HG03103 (cell line): Measurements from ENCODE around the gene PDLIM4.

Source experiments
- ATAC-seq: cut with Tn5 transposase; IDR thresholded peaks from one replicate; pipeline ENCODE4 v1.9.1; 2021; ENCODE audit warnings: low read depth; ENCODE audit not compliant: unreplicated experiment

The PDLIM4 gene

DNA sequence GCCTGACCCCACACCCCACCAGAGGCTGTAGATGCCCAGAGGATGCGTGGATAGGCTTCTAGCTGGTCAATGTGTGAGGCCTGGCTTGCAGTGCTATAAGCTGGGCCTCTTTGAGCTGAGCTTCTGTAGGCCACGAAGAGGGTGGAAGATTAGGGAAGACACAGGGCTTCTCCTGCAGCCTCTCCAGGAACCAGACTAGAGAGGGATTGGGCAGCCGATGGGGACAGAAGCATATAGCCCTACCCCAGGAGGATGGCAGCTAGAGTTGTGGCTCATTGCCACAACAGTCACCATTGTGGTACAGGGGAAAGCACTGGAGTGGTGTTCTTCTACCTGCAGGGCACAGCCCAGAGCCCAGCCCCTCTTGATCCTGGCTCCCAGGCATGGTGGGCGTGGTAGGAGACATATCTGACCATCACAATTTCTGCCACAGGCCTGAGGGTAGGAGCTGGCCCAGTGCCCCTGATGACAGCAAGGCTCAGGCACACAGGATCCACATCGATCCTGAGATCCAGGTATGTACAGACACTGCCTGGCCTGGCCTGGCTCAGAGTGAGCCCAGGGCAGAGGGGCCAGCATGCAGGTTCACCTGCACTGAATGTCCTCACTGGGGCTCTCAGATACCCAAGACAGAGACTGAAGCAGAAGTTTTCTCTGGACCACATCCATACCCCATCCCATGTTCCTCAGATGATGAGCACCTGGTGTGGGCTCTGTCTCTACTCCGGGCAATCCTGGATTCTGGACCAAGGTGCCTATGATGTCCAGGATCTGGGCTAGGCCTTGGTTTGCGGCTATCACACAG, 8.7 kb downstream of the PDLIM4 start:
- no peak for ATAC-seq

DNA sequence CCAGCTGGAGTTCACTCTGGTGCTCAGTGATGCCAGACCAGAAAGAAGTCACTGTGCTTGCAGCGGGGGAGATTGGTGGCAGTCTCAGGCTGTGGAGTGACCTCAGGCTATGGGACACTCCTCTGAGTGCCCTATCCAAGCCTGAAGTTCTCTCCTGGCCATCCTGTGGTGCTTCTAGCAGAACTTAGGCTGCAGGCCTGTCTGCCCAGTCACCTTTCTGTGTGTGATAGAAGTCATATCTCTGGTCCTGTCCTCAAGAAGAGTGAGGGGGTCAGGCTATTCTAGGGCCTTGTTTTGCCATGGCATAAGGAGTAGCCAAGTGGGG, 9.3 kb downstream of the PDLIM4 start:
- no peak for ATAC-seq

DNA sequence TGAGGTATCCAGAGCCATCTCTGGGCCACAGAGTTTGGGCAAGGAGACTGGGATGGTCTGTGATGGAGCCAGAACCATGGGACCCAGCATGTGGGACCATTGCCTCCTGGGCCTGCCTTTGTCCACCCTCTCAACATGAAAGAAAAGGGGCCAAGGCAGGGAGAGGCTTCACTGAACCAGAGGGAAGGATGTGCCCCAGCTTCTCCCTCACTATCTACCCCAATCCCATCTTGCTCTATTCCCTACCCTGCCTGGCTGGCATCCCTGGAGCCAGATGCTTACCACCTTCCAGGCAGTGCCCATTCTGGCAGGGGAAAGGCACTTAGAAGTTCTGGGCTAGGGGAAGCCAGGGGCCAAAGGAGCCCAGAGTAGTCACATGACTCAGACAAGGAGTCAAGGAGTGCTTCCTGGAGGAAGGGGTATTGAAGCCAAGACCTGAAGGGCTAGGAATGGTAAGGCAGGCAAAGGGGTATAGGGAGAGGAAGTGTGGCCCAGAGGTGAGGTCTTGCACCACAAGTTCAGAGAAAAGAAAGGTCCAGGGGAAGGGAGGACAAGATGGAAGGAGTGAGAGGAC, 9.8 kb downstream of the PDLIM4 start:
- ATAC-seq: no peak

DNA sequence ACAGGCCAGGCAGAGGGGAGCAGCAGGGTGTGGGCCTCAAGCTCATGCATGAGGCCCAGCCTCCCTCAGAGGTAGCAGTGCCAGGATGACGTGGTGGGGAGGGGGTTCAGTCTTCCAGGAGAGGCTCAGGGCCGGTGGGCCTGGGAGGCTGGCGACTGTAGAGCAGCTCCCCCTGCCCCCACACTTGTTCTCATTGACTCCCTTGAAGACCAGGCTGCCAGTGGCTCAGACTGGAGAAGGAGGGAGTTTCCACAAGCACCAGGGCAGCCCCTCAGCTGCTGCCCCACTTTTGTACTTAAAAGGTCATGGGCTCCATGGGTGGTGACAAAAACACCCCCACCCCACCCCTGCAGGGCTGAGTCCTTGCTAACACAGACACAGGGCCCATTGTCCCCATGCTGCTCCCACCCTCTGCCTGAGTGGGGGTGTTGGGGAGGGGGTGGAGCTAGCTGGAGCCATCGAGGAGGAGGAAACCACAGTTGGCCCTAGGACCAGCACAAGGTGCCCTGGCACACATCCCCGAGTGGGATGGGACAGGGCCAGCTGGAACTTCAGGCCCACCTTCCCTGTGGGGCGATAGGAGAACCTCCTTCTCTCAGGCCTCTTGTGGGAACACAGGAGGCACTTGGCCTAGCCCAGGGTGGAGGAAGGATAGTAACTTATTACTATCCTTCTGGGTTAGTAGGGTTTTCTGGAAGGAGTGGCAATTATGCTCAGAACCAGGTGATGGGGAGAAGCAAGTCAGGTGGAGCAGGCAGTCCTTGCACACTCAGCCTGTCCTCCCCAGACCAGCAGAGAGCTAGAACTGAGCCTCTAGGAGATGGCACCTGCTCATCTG, 10.7 kb downstream of the PDLIM4 start:
- no peak for ATAC-seq

DNA sequence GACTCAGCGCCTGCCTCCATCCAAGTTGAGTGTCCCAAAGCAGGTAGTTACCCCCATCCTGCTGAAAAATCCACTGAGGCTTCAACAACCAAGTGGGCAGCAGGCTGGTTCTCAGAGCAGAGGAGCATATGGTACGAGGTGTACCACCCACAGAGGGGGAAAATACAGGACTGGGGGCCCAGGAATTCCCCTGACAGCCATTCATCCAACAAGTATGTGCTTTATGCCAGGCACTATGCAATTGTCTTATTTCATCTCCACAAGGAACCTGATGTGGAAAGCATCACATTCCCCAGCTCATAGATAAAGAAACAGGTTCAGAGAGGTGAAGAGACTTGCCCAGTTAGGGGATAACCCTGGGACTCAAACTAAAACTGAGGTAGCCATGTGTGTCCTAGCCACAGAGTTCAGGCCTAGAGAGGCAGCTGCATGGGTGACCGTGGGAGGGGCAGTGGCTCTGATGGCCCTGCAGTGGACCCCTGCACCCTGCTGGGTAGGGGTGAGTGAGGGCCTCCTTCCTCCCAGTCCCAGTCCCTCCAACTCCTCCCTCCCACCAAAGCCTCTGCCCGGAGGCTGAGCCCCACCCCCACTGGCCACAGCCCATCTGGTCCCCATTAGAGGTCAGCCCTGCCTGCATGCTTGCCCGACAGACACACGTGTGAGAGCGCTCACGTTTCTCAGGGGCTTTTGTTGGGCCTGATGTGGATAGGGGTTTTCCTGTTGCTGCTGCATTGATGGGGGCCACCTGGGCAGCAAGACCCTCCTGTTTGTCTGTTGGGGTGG, 11.5 kb downstream of the PDLIM4 start:
- peak; percentile 56 for ATAC-seq

DNA sequence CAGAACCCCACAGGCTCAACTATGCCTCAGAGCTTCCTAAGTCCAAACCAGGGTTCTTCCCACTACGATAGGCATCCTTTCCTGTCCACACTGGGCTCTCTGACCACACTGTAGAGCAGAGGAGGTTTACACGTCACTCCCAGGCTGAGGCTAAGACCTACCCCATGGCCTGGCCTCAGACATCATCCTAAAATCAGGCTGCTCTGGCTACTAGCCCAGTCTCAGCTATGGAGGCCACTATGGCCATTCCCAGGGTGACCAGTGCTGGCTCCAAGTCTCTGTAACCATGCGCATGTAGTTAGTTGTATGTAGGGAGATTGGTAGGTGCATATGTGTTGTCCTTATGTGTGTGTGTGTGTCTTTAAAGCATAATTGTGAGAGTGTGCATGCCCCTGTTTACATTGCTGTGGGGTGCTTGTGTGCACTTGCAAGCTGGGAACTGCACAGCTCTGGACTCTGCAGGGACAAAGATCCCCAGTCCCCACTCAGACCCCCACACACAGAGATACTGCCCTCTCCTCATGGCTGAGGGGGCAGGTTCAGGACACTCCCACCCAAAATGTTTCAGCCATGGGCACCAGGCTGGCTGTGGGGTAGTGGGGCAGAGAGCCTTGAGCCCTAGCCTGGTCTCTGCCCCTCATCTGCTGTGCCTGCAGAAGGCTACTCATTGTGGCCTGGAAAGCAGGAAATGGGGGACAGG, 12.3 kb downstream of the PDLIM4 start:
- no peak for ATAC-seq

DNA sequence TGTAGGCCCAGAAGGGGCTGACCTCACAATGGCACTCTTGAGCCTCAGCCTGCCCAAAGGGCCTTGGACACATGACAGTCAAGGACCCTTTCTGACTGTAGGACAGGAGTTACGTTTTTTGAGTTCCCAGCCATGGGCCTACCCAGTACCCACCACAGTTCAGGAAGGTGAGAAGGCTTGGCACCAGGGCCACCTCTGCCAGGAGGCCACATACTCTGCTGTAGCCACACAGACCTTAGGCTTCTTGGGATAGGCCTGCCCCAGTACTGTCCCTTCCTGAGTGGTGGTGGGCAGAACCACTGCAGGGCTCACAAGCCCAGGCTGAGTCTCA, 12.8 kb downstream of the PDLIM4 start:
- ATAC-seq: no peak

DNA sequence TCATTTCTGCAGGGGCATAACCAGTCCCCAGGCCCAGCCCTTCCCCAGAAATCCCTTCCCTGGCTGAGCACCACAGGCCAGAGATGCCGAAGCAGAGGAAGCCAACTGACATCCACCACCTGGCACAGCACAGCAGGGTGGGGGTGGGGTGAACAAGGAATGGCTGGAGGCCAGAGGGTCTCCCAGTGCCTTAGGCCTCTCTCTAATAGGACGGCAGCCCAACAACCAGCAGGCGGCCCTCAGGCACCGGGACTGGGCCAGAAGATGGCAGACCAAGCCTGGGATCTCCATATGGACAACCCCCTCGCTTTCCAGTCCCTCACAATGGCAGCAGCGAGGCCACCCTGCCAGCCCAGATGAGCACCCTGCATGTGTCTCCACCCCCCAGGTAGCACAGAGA, 13.2 kb downstream of the PDLIM4 start:
- no peak for ATAC-seq

DNA sequence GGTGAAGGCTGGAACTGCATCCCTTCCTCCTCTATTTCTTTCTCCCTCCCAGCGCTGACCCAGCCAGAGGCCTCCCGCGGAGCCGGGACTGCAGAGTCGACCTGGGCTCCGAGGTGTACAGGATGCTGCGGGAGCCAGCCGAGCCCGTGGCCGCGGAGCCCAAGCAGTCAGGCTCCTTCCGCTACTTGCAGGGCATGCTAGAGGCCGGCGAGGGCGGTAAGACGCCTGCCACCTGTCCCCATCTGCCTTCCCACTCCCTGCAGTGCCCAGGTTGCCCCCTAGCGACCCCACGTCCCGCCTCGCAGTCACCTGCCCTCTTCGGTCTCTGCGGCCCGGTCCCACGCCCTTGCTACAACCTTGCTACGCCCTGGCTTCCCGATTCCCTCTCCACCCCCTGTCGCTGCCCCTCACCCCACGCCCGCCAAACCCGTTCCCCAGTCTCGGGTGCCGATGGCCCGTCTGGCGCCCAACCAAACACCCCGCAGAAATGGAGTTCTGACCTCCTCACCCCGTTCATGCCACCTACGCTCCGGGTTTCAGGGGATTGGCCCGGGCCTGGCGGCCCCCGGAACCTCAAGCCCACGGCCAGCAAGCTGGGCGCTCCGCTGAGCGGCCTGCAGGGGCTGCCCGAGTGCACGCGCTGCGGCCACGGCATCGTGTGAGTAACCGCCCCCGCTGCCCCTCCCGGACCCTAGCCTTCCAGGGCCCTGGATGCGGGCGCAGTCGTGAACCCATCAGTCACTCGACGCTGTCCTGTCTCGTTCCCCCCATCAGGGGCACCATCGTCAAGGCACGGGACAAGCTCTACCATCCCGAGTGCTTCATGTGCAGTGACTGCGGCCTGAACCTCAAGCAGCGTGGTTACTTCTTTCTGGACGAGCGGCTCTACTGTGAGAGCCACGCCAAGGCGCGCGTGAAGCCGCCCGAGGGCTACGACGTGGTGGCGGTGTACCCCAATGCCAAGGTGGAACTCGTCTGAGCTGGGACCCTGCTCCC, 14.1 kb downstream of the PDLIM4 start:
- no peak for ATAC-seq

DNA sequence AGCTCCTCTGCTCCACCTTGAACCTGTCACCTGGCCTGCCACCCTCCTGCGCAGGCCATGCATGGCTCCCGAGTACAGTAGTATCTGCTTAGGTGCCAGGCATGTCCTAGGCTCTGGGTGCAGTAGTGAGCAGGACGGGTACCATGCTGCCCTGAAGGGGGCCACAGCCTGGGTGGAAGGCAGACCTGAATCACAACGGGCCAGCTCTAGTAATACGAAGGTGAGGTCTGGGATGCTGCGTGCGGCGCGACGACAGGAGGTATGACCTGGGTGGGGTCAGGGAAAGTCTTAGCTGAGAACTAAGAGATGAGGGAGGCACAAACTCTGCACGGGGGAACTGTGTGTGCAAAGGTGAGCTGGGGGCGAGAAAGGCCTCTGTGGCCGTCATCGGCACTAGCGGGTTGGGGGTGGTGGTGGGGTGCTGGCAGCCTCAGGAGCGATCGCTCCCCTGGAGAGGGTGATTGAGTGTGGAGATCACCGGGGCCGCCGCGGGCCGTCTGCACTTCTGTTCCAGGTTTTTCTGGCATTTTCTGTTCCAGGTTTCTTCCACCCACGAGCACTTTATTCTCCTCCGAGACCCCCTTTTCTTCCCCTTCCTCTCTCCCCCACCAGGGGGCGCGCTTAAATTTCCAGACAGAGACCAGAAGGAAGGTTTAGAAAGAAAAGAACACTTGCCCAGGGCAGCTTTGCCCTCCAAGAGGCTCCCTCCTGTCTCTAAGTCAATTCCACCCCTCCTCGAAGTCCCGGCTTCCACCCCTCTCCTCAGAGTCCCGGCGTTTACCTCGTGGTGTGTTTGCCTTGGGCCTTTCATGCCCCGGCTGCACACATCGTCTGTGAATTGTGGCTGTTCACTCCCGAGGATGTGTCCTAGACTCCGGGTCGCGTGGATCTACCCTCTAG, 15.1 kb downstream of the PDLIM4 start:
- ATAC-seq: no peak

DNA sequence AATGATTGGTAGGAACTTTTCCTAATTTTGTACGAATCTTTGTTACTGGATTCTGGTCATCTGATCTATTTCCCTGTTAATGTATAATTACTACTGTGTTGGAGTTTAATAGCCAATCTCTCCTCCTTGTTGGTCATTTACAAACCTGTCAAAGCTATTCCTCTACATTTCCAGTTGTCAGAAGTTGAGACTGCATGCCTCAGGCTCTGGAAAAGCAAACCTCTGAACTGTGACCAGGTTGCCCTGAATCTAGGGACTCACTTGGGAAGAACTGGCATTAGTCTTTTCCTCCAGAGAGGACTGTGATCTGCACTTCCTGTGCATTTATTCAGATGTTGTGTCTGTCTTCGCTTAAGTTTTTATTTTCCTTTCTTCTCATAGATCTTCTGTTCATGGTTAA, 16.1 kb downstream of the PDLIM4 start:
- no peak for ATAC-seq

DNA sequence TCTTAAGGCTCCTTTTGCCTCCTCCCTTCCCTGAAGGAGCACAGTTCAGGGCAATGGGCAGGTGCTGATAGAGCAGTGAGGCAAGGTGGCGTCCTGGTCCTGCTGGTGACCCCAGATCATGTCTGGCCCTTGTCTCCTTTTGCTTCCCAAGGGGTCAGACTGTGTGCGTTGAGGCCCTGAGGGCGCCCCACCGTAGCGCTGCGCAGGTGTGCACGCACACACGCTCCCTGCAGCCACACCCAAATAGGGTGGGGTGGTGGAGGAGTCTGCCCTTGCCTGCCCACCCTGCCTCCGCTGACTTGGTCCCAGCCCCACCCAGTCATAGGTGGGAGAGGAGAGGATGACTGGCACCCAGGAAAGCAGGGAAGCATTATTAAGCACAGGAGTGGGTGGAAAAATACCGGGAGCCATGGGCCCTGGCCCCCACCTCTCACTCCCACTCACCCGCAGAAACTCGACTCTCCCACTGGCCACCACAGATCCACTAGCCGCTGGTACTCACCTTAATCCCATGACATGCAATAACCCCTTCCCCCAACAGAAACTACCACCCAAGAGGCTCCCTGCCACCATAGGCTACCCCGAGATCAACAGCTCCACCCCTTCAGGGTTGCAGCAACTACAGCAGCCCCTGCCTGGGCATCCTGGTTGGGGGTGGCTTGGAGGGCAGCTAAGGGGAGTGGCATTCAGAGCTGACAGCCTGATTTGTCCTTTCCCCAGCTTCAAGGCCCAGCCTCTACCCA, 16.7 kb downstream of the PDLIM4 start:
- ATAC-seq: no peak

DNA sequence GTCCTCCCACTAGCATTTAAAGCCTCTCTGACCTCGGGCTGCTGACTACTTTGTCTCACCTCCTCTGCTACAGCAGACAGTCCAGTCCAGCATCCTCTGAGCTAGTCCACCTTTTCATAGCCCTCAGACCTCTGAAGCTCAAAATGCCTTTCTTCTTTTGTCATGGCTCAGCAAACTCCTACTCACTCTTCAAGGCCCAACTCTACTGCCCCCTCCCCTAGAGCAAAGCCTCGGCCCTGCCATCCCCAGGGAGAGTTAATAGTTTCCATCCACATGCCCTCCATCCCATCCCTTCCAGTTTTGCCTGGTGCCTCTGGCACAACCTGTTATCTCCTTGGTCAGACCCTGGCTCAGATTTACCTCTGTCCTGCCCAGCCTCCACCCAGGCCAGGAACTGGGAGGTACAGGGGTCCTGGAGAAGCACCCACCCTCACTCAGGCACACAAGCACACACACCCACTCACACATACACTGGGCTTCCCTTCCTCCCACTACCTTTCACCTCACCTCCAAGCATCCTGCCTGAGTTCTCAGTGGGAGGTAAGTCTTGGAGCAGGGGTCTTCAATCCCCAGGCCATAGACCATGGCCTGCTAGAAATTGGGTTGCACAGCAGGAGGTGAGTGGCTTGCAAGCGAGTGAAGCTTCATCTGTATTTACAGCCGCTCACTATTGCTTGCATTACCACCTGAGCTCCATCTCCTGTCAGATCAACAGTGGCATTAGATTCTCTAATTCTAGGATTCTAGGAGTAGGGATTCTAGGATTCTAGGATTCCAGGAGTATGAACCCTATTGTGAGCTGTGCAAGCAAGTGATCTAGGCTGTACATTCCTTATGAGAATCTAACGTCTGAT, 18.1 kb downstream of the PDLIM4 start:
- ATAC-seq: no peak

DNA sequence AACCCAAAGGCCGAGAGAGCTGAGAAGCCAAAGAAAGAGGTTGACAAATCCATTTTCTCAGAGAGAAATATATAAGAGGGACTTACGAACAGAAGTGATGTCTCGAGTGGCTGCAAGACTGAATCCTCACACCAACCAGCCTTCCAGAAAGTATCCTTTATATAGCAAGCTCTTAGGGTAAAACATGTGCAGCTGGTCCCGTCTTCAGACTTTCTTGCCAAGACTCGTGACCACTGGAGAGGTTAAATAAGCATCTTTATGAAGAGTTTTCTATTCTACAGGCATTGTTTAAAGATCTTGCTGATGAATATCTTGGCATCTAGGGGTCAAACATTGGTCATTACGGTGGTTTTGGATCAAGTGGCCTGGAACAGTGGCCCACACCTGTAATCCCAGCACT, 19.8 kb downstream of the PDLIM4 start:
- no peak for ATAC-seq

DNA sequence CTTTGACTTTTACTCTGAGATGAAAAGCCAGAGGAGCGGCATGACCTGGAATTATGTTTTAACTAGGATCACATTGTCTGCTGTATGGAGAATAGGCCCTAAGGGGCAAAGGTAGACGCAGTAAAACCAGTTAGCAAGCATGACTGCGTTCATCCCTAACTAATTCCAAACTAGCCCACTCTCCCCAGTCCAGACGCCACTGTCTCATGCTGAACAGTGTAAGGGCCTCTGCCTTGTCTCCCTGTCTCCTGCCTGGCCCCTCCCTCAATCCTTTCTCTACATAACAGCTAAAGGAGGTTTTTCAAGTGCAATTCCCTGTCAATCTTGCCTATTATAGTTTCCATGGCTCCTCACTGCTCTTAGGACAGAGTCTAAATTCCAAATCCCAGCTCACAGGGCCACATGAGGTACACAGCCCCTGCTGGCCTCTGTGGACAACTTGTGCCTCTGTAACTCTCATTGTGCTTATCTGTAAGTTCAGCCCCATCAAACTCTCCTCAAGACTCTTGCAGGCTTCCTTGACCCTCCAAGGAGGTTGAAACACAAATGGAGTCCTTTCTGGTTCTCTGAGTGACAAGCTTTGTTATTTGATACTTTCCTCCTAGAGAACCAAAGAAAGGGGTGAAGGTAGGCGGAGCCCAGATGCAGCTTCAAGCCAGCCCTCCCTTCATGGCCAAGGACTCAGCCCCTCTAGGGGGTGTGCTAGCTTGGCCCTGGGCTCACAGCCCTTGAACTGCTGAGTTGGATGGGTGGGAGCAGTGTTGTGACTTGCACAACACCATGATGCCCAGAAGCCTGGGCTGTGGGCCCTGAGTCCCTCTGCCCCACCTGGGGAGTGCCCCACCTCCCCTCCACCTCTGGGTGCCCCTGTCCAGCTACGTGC, 20.7 kb downstream of the PDLIM4 start:
- ATAC-seq: no peak

DNA sequence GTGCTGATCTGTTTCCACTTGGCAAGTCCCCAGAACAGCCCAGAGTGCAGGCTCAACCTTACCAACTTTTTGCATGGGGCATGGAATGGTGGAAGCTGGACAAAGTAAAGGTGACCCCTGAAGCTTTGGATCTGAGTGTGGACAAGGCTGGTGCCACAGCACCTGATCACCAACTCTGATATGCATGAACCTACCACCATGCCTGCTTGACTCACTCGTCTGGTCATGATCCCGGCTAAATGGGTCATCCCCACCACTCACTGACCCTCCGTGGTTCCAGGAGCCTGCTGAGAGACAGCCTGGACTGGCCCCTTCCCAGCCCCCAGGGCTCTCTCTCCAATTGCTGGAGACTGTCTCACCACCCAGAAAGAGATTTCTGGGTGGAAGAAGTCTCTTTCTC, 22.3 kb downstream of the PDLIM4 start:
- no peak for ATAC-seq
